Measurements from ENCODE around the gene TOLLIP. TPM values are rescaled to one million over a fixed set of nuclear protein-coding genes. Genes with fewer than 3 reads are reported as not detected.

Gene TOLLIP
- total and polyA plus RNA-seq, 2 of the 4 experiments (the other 2 are of a cell fraction): 19.7 to 42.9 TPM

DNA sequence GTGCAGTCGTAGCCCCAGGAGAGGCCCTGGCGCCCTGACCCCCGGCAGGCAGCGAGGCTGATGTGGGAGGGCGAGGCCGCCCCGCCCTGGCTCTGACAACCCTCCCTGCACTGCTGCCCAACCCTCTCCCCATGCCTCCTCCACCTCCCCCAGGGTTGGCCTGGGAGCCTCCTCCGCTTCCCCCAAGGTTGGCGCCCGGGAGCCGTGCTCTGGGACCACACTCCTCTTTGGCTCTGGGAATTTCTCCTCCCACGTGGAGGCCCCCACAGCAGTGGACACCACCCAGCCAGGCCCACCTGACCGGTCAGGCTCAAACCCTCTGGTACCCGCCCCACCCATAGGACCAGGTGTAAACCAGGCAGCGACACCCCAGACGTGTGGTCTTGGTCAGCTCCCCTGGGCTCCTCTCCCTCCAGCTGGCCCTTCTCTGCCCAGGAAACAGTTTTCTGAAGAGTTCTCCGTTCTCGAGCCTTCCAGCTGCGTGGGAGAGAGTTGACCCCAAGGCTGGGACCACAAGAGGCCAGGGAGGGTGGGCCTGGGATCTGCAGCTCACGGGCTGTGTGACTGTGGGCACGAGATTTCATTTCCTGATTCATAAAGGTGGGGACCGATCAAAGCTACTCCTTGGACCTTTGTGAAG lies 40.8 kb upstream of the TOLLIP start:
- H2BK20ac ChIP-seq (ENCODE audit: low read depth, low read length): no peak overlapping the region
- H4K5ac ChIP-seq (ENCODE audit: low read depth, low read length): no peak overlapping the region
- H2BK5ac ChIP-seq (ENCODE audit: low read depth, low read length, poor library complexity, severe bottlenecking): no peak overlapping the region
- H3K9me3 ChIP-seq (ENCODE audit: control insufficient read depth, insufficient read depth, low read length): no peaks in the 10 kb centered on the region
- DNase-seq: no peak
- H2BK15ac ChIP-seq (ENCODE audit: low read depth, low read length): no peak overlapping the region
- intact Hi-C loops (cut with micrococcal nuclease): no loop called here
- BruUV-seq (replicated peaks): no TSS peak
- H2AK5ac ChIP-seq (ENCODE audit: low read depth, low read length): no peak overlapping the region
- no peak overlapping the region for H2BK120ac ChIP-seq (ENCODE audit: low read depth, low read length)
- H3K4me2 ChIP-seq (ENCODE audit: low read depth, low read length): no peak overlapping the region
- no peak overlapping the region for H3K18ac ChIP-seq (ENCODE audit: low read depth, low read length)
- no peaks in the 10 kb centered on the region for H3K9me1 ChIP-seq (ENCODE audit: insufficient read depth, low read length)
- H3K9ac ChIP-seq (ENCODE audit: low read depth, low read length): no peak overlapping the region
- no peak overlapping the region for H3K4ac ChIP-seq (ENCODE audit: low read depth, low read length)
- H3K27me3 ChIP-seq (ENCODE audit: control insufficient read depth, insufficient read depth, low read length): peaks cover 42% of the 10 kb centered on the region
- no peak overlapping the region for H3K14ac ChIP-seq (replicated peaks; ENCODE audit: low read depth, low read length)
- no peak overlapping the region for H3K4me3 ChIP-seq (ENCODE audit: insufficient read depth, low read depth, low read length)
- CTCF ChIA-PET: no interaction called here
- POLR2A ChIA-PET (ENCODE audit: unreplicated experiment): no interaction called here
- WGBS, 2 experiments (ENCODE audit: extremely low coverage in 2 of 2, insufficient read length in 1 of 2): 59% methylated on average over 10 of the region's 22 CpGs; no CpG with 5 or more reads in 1 of the 2 experiments
- no peak overlapping the region for H3K27ac ChIP-seq (ENCODE audit: insufficient read depth, low read length)
- ATAC-seq (ENCODE audit: low read depth): no peak
- H4K20me1 ChIP-seq (ENCODE audit: insufficient read depth, low read length): no peaks in the 10 kb centered on the region
- in situ Hi-C loops (cut with MboI; ENCODE audit: low sequenced_read_pairs): no loop called here
- no peak overlapping the region for H4K91ac ChIP-seq (ENCODE audit: insufficient read depth, low read depth, low read length)
- no peak overlapping the region for H2AFZ ChIP-seq (replicated peaks; ENCODE audit: low read length, poor library complexity)
- dilution Hi-C loops (cut with HindIII; ENCODE audit: low sequenced_read_pairs, unreplicated experiment): no loop called here
- no peak overlapping the region for H4K8ac ChIP-seq (ENCODE audit: low read depth in 2 of 2, low read length in 2 of 2)
- H3K4me1 ChIP-seq (ENCODE audit: control insufficient read depth, insufficient read depth, low read length): no peaks in the 10 kb centered on the region
- no peak overlapping the region for H3K56ac ChIP-seq (ENCODE audit: extremely low read depth, insufficient read depth, low read length)
- no peaks in the 10 kb centered on the region for H3K36me3 ChIP-seq (ENCODE audit: control insufficient read depth, insufficient read depth, low read length)
- TF ChIP-seq BHLHE40 (IDR thresholded peaks at IDR 0.05; ENCODE audit: low read depth, low read length): no peak
- no peak for TF ChIP-seq CEBPB (IDR thresholded peaks at IDR 0.05; ENCODE audit: low read depth, low read length)
- no peak for TF ChIP-seq RFX5 (IDR thresholded peaks at IDR 0.05; ENCODE audit: low read depth, low read length)
- no peak for TF ChIP-seq RCOR1 (IDR thresholded peaks at IDR 0.05; ENCODE audit: insufficient replicate concordance, low read length)
- TF ChIP-seq CHD1 (IDR thresholded peaks at IDR 0.05; ENCODE audit: low read depth, low read length): no peak
- no peak for TF ChIP-seq NFE2L2 (IDR thresholded peaks at IDR 0.05; ENCODE audit: low read depth, low read length)
- no peak for TF ChIP-seq MAZ (IDR thresholded peaks at IDR 0.05; ENCODE audit: borderline replicate concordance, low read depth, low read length)
- TF ChIP-seq, protein P1, sequence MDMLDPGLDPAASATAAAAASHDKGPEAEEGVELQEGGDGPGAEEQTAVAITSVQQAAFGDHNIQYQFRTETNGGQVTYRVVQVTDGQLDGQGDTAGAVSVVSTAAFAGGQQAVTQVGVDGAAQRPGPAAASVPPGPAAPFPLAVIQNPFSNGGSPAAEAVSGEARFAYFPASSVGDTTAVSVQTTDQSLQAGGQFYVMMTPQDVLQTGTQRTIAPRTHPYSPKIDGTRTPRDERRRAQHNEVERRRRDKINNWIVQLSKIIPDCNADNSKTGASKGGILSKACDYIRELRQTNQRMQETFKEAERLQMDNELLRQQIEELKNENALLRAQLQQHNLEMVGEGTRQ (IDR thresholded peaks at IDR 0.05; ENCODE audit: low read depth, low read length): no peak
- no peak for TF ChIP-seq MXI1 (IDR thresholded peaks at IDR 0.05; ENCODE audit: borderline replicate concordance, low read depth, low read length)
- no peak for TF ChIP-seq FOS (IDR thresholded peaks at IDR 0.05; ENCODE audit: low read depth, low read length)
- TF ChIP-seq, protein P2, sequence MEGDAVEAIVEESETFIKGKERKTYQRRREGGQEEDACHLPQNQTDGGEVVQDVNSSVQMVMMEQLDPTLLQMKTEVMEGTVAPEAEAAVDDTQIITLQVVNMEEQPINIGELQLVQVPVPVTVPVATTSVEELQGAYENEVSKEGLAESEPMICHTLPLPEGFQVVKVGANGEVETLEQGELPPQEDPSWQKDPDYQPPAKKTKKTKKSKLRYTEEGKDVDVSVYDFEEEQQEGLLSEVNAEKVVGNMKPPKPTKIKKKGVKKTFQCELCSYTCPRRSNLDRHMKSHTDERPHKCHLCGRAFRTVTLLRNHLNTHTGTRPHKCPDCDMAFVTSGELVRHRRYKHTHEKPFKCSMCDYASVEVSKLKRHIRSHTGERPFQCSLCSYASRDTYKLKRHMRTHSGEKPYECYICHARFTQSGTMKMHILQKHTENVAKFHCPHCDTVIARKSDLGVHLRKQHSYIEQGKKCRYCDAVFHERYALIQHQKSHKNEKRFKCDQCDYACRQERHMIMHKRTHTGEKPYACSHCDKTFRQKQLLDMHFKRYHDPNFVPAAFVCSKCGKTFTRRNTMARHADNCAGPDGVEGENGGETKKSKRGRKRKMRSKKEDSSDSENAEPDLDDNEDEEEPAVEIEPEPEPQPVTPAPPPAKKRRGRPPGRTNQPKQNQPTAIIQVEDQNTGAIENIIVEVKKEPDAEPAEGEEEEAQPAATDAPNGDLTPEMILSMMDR (conservative IDR thresholded peaks at IDR 0.05; ENCODE audit: low read depth, low read length): no peak
- TF ChIP-seq MAFK (IDR thresholded peaks at IDR 0.05; ENCODE audit: low read depth, low read length): no peak
- no peak for TF ChIP-seq SMC3 (IDR thresholded peaks at IDR 0.05; ENCODE audit: low read depth, low read length)
- TF ChIP-seq, protein P3, sequence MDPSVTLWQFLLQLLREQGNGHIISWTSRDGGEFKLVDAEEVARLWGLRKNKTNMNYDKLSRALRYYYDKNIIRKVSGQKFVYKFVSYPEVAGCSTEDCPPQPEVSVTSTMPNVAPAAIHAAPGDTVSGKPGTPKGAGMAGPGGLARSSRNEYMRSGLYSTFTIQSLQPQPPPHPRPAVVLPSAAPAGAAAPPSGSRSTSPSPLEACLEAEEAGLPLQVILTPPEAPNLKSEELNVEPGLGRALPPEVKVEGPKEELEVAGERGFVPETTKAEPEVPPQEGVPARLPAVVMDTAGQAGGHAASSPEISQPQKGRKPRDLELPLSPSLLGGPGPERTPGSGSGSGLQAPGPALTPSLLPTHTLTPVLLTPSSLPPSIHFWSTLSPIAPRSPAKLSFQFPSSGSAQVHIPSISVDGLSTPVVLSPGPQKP (IDR thresholded peaks at IDR 0.05; ENCODE audit: borderline replicate concordance, low read depth, low read length): no peak
- no peak for TF ChIP-seq POLR2A (IDR thresholded peaks at IDR 0.05; ENCODE audit: low read depth, low read length)
- TF ChIP-seq RAD21 (IDR thresholded peaks at IDR 0.05; ENCODE audit: low read length): no peak
- H3K23ac ChIP-seq (ENCODE audit: low read depth, low read length): no peak overlapping the region
- H2AK9ac ChIP-seq (replicated peaks; ENCODE audit: low read depth, low read length, poor library complexity): no peak overlapping the region
- no peaks in the 10 kb centered on the region for H3K79me1 ChIP-seq (ENCODE audit: low read depth in 1 of 2, low read length in 2 of 2)

Measured in IMR-90 (cell line).